OCI-LY3 (cell line): ENCODE measurements around the gene DLD.

Source experiments
- H2AFZ ChIP-seq: fragments of 200-600, 300-600 bp; shearing (Covaris generic); 2 replicates; pipeline ENCODE4 v1.6.0; 2014; ENCODE audit warnings: antibody characterized with exemption, low read depth, low read length
- H3K27ac ChIP-seq: fragments of 200-600, 300-600 bp; sonication (generic); 2 replicates; pipeline ENCODE4 v1.5.1; 2014; ENCODE audit warnings: mild to moderate bottlenecking, low read length, moderate library complexity, mixed read lengths
- H3K27me3 ChIP-seq: fragments of 200-600, 300-600 bp; sonication (generic); 2 replicates; pipeline ENCODE4 v1.6.1; 2014; ENCODE audit warnings: low read depth, low read length, mixed read lengths
- H3K36me3 ChIP-seq: fragments of 200-600, 300-600 bp; sonication (generic); replicated peaks from 2 replicates; pipeline ENCODE3; 2014; ENCODE audit warnings: low read depth, low read length, mixed read lengths
- H3K4me1 ChIP-seq: fragments of 300-600, 200-600 bp; sonication (generic); 2 replicates; pipeline ENCODE4 v1.6.1; 2014; ENCODE audit warnings: low read length, mixed read lengths
- H3K4me2 ChIP-seq: fragments of 200-600, 300-600 bp; sonication (generic); 2 replicates; pipeline ENCODE4 v1.6.1; 2014; ENCODE audit warnings: low read length, mixed read lengths
- H3K4me3 ChIP-seq: fragments of 300-600, 200-600 bp; sonication (generic); 2 replicates; pipeline ENCODE4 v1.5.1; 2014; ENCODE audit warnings: antibody characterized with exemption, mild to moderate bottlenecking, low read length, moderate library complexity
- H3K79me2 ChIP-seq: fragments of 300-600, 200-600 bp; shearing (Covaris generic); 2 replicates; pipeline ENCODE4 v1.6.1; 2014; ENCODE audit warnings: mild to moderate bottlenecking, low read length, mixed read lengths
- H3K9ac ChIP-seq: fragments of 300-600, 200-600 bp; shearing (Covaris generic); 2 replicates; pipeline ENCODE4 v1.6.0; 2014; ENCODE audit warnings: mild to moderate bottlenecking, low read length, moderate library complexity
- H3K9me3 ChIP-seq: fragments of 200-600, 300-600 bp; shearing (Covaris generic); 2 replicates; pipeline ENCODE4 v1.6.1; 2014; ENCODE audit warnings: low read length, mixed read lengths; ENCODE audit not compliant: insufficient read depth
- H4K20me1 ChIP-seq: fragments of 200-600, 300-600 bp; sonication (generic); 2 replicates; pipeline ENCODE4 v1.6.1; 2016; ENCODE audit warnings: low read length, mixed read lengths; ENCODE audit not compliant: insufficient read depth
- EZH2phosphoT487 ChIP-seq: fragments of 200-600 bp; shearing (Covaris generic); IDR thresholded peaks from 2 replicates; pipeline ENCODE4 v1.6.1; 2018; ENCODE audit warnings: antibody characterized with exemption, mixed run types, low read depth
- TF ChIP-seq, protein P1 (sequence below): fragments of 200-600, 300-600 bp; sonication (generic); IDR thresholded peaks from 2 replicates; pipeline ENCODE4 v1.5.1; 2014; ENCODE audit warnings: antibody characterized with exemption, low read length, low read depth

Gene DLD

DNA sequence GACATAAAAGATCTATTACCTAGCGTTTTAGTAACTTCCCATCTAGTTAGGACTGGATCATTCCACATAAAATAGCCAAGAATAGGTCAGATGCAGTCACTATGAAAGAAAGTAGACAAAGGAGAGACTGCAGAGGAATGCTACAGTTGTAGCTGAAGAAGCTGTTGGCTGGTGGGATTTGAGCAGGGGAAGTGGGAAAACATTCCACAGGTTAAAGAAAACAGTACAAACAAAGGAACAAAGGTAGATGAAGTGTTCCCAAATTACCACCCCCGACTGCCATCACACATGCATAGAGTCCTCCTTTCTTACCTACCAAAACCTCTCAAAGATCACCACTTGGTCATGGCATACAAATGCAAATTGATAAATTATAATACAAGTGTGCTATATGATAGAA, 41.8 kb downstream of the DLD start:
- Histone ChIP-seq H3K9ac (no peak overlapping the region), H3K4me2 (no peak overlapping the region), H3K4me3 (no peak overlapping the region), H3K9me3 (no peaks in the 10 kb centered on the region), H3K4me1 (peaks cover 8% of the 10 kb centered on the region; the same call in 1 of the 2 replicates), H3K27ac (no peak overlapping the region), H3K27me3 (no peaks in the 10 kb centered on the region), H2AFZ (no peak overlapping the region), H3K79me2 (no peaks in the 10 kb centered on the region), H4K20me1 (no peaks in the 10 kb centered on the region), H3K36me3 (peaks cover 21% of the 10 kb centered on the region)
- TF ChIP-seq, protein P1, sequence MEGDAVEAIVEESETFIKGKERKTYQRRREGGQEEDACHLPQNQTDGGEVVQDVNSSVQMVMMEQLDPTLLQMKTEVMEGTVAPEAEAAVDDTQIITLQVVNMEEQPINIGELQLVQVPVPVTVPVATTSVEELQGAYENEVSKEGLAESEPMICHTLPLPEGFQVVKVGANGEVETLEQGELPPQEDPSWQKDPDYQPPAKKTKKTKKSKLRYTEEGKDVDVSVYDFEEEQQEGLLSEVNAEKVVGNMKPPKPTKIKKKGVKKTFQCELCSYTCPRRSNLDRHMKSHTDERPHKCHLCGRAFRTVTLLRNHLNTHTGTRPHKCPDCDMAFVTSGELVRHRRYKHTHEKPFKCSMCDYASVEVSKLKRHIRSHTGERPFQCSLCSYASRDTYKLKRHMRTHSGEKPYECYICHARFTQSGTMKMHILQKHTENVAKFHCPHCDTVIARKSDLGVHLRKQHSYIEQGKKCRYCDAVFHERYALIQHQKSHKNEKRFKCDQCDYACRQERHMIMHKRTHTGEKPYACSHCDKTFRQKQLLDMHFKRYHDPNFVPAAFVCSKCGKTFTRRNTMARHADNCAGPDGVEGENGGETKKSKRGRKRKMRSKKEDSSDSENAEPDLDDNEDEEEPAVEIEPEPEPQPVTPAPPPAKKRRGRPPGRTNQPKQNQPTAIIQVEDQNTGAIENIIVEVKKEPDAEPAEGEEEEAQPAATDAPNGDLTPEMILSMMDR: no peak
- no peak for TF ChIP-seq EZH2phosphoT487

DNA sequence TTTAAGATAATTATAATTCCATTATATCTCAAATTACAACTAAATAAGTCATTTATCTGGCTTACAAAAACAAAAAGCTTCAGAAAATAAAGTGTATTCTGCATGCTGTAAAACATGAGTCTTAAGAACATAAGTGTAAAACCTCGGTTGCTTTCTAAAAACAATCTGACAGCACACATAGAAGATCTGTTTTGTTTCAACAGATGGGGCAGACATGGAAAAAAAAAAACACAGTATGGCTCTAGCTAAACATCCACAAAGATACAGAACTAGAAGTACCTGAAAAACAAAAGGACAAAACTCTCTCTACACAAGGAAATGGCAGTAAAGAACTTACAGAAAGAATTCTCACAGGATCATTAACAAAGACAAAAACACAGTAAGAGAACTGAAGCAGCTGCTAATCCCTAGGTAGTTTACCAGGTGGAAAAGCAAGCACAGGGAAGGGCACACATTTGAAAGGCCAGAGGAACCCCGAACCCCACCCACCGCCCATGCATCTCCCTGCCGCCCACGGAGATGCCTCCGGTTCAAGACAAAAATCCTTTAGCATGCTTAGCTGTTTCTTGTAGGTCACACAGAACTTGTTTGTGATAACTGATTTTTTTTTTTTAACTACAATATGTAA, 42.5 kb downstream of the DLD start:
- no peak for TF ChIP-seq EZH2phosphoT487
- TF ChIP-seq, protein P1: no peak
- no peak overlapping the region for H3K4me3 ChIP-seq
- no peak overlapping the region for H2AFZ ChIP-seq
- peaks cover 10% of the 10 kb centered on the region; the same call in 1 of the 2 replicates for H3K4me1 ChIP-seq
- H3K79me2 ChIP-seq: no peaks in the 10 kb centered on the region
- peaks cover 21% of the 10 kb centered on the region for H3K36me3 ChIP-seq
- no peaks in the 10 kb centered on the region for H3K27me3 ChIP-seq
- H4K20me1 ChIP-seq: no peaks in the 10 kb centered on the region
- H3K9me3 ChIP-seq: no peaks in the 10 kb centered on the region
- no peak overlapping the region for H3K9ac ChIP-seq
- no peak overlapping the region for H3K27ac ChIP-seq
- no peak overlapping the region for H3K4me2 ChIP-seq

DNA sequence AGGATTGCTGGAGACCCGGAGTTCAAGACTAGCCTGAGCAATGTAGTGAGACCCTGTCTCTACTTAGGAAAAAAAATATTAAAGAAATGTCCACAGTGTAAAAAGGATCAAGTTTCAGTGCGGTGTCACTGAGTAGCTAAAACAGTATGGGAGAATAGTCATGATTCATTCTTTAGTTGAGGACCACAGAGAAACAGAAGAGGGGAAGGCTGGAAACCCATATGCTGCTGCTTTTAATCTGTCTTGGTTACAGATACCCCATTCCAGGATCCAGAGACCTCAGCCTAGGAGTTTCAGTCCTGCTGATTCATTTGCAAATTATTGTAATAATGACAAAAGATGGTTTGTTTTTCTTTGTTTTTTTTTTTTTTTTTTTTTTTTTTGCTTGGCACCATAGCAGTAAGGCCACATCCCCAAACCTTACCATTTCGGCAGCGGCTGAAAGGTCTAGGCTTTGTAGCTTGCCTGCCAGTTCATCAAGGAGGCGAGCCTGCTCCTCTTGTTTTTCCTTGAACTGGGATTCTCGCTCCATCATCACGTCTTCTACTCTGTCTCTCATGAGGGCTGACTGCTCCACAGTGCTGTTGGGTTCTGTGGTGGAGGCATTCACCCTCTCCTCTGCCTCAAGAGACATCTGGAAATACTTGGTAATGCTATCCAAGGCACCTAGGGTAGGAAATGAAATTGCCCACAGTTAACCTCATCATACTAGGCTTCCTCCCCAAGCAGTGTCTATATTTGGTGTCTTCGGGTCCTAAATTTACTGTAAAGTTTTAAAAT, 44.2 kb downstream of the DLD start:
- no peak overlapping the region for H3K4me2 ChIP-seq
- no peak overlapping the region for H3K4me3 ChIP-seq
- H3K9ac ChIP-seq: no peak overlapping the region
- no peaks in the 10 kb centered on the region for H3K9me3 ChIP-seq
- no peak overlapping the region for H2AFZ ChIP-seq
- TF ChIP-seq, protein P1: no peak
- no peak for TF ChIP-seq EZH2phosphoT487
- no peaks in the 10 kb centered on the region for H3K79me2 ChIP-seq
- H3K4me1 ChIP-seq: peaks cover 10% of the 10 kb centered on the region; the same call in 1 of the 2 replicates
- no peaks in the 10 kb centered on the region for H3K27me3 ChIP-seq
- peaks cover 24% of the 10 kb centered on the region for H3K36me3 ChIP-seq
- no peak overlapping the region for H3K27ac ChIP-seq
- H4K20me1 ChIP-seq: no peaks in the 10 kb centered on the region

DNA sequence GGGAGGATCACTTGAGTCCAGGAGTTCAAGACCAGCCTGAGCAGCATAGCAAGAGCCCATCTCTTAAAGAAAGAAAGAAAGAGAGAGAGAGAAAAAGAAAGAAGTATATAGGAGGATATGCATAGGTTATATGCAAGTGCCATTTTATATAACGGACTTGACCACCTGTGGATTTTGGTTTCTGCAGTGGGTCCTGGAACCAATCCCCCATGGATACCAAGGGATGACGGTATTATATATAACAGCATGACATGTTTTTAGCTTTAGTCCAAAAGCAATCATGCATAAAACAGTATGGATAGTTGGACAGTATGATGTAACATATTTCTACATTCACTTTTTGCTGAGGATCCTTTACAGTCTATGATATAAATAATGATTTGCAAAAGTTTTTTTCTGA, 45.3 kb downstream of the DLD start:
- Histone ChIP-seq H3K36me3 (peaks cover 27% of the 10 kb centered on the region), H3K9ac (no peak overlapping the region), H2AFZ (no peak overlapping the region), H3K4me1 (peaks cover 10% of the 10 kb centered on the region; the same call in 1 of the 2 replicates), H3K27me3 (no peaks in the 10 kb centered on the region), H4K20me1 (no peaks in the 10 kb centered on the region), H3K27ac (no peak overlapping the region), H3K79me2 (no peaks in the 10 kb centered on the region), H3K4me3 (no peak overlapping the region), H3K9me3 (no peaks in the 10 kb centered on the region), H3K4me2 (no peak overlapping the region)
- TF ChIP-seq, protein P1: no peak
- no peak for TF ChIP-seq EZH2phosphoT487
